ENCODE data around the gene DUSP23. TPM values are rescaled to one million over a fixed set of nuclear protein-coding genes. Genes with fewer than 3 reads are reported as not detected.
A peak's percentile ranks its signal among the peaks of the same experiment; 100 is the strongest.

The DUSP23 gene
- polyA plus RNA-seq, 3 donors: 37.3 to 136 (median 97.8) TPM

- H4K20me1 ChIP-seq (ENCODE audit: insufficient read depth, low read length): no peaks in the 10 kb centered on the region
- no peak overlapping the region for H3K27ac Mint-ChIP-seq
- peaks cover 5% of the 10 kb centered on the region for H3K4me1 Mint-ChIP-seq
- no peak for TF ChIP-seq CTCF (IDR thresholded peaks at IDR 0.05)
- peak in 1 of 3 donors; percentile 35 for DNase-seq
- intact Hi-C loops (cut with micrococcal nuclease): no loop called here
- peaks cover 3 to 6% (median 4%) of the 10 kb centered on the region in 3 donors for H3K27me3 Mint-ChIP-seq (ENCODE audit: low read depth in 3 of 3)
- H3K79me2 ChIP-seq (ENCODE audit: insufficient read depth, low read length): no peaks in the 10 kb centered on the region
- no peaks in the 10 kb centered on the region for H3K36me3 ChIP-seq (replicated peaks in 1 of 2; ENCODE audit: control insufficient read depth in 1 of 2, insufficient read depth in 2 of 2, low read length in 2 of 2)
- peaks cover 0 to 2% of the 10 kb centered on the region in 2 donors for H3K36me3 Mint-ChIP-seq
- 91% methylated on average over 6 of the region's 11 CpGs for WGBS (ENCODE audit: insufficient coverage)
- no peak overlapping the region for H2AFZ ChIP-seq (ENCODE audit: insufficient read depth, low read depth, low read length, poor library complexity, severe bottlenecking)
- no peak overlapping the region for H3K27ac ChIP-seq (ENCODE audit: low read depth in 1 of 2, low read length in 2 of 2)
- H3K4me2 ChIP-seq (replicated peaks; ENCODE audit: extremely low read depth, low read length, poor library complexity, severe bottlenecking): no peak overlapping the region
- no peak overlapping the region for H3K4me3 ChIP-seq (replicated peaks in 1 of 3; ENCODE audit: low read depth in 2 of 3, low read length in 3 of 3)
- no peaks in the 10 kb centered on the region for H3K9me3 Mint-ChIP-seq
- no peaks in the 10 kb centered on the region for H3K4me1 ChIP-seq (ENCODE audit: control insufficient read depth in 1 of 2, insufficient read depth in 2 of 2, low read length in 2 of 2)
- no peaks in the 10 kb centered on the region for H3K9me3 ChIP-seq (replicated peaks in 1 of 2; ENCODE audit: control insufficient read depth in 1 of 2, insufficient read depth in 1 of 2, low read length in 2 of 2)
- H3K4me3 Mint-ChIP-seq: no peak overlapping the region
- H3K9ac ChIP-seq (ENCODE audit: insufficient read depth, low read length, poor library complexity, severe bottlenecking): no peak overlapping the region
- H3K27me3 ChIP-seq (ENCODE audit: control insufficient read depth in 2 of 2, insufficient read depth in 2 of 2, low read length in 2 of 2): no peaks in the 10 kb centered on the region
These were observed 36.7 kb downstream of the DUSP23 start for GRCh38 chr1:159817276-159818041.

DNA sequence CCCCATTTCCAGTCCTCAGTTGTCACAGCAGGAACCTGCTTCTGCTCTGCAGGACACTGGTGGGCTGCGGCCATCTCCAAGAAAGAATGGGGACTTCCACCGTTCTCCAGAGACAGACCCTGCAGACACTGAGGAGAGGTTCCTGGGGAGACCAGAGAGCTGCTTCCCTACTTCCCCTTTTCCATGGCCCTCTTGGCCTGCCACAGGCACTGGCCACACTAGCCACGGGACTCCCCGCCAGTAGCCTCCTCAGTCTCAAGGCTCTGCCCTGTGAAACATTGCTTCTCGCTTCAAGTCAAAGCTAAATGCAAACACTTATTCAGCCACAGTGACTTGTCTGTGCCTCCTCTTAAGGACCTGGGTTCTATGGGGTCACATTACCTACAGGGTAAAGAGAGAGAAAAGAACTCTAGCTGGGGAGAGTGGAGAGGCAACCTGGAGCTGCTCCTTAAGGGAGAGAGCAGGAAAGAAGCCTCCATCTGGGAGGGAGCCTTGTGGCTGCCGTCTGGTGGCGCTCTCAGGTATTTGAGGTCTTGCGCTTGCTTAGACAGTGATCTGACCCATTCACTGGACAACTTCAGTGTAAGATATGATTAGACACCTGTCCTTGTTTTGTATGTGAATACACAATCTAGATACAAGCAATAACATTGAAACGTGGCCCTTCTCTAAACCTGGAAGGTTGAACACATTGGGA, 40.6 kb downstream of the DUSP23 start:
- Histone ChIP-seq H3K9ac (ENCODE audit: insufficient read depth, low read length, poor library complexity, severe bottlenecking) (no peak overlapping the region), H2AFZ (ENCODE audit: insufficient read depth, low read depth, low read length, poor library complexity, severe bottlenecking) (no peak overlapping the region), H4K20me1 (ENCODE audit: insufficient read depth, low read length) (no peaks in the 10 kb centered on the region), H3K27ac (ENCODE audit: low read depth in 1 of 2, low read length in 2 of 2) (no peak overlapping the region), H3K79me2 (ENCODE audit: insufficient read depth, low read length) (no peaks in the 10 kb centered on the region), H3K4me1 (ENCODE audit: control insufficient read depth in 1 of 2, insufficient read depth in 2 of 2, low read length in 2 of 2) (peaks cover 15 to 17% of the 10 kb centered on the region in 2 donors), H3K36me3 (replicated peaks in 1 of 2; ENCODE audit: control insufficient read depth in 1 of 2, insufficient read depth in 2 of 2, low read length in 2 of 2) (no peaks in the 10 kb centered on the region), H3K4me2 (replicated peaks; ENCODE audit: extremely low read depth, low read length, poor library complexity, severe bottlenecking) (no peak overlapping the region), H3K4me3 (replicated peaks in 1 of 3; ENCODE audit: low read depth in 2 of 3, low read length in 3 of 3) (no peak overlapping the region), H3K9me3 (replicated peaks in 1 of 2; ENCODE audit: control insufficient read depth in 1 of 2, insufficient read depth in 1 of 2, low read length in 2 of 2) (no peaks in the 10 kb centered on the region), H3K27me3 (ENCODE audit: control insufficient read depth in 2 of 2, insufficient read depth in 2 of 2, low read length in 2 of 2) (no peaks in the 10 kb centered on the region)
- H3K9me3 Mint-ChIP-seq: no peaks in the 10 kb centered on the region
- intact Hi-C loops (cut with micrococcal nuclease): no loop called here
- peaks cover 2 to 10% (median 6%) of the 10 kb centered on the region in 3 donors for H3K27me3 Mint-ChIP-seq (ENCODE audit: low read depth in 3 of 3)
- peaks cover 0 to 3% of the 10 kb centered on the region in 2 donors for H3K36me3 Mint-ChIP-seq
- peak in 2 of 3 donors; percentile 19 to 46 for DNase-seq
- no peak overlapping the region for H3K4me3 Mint-ChIP-seq
- peak overlapping the region in 1 of 7 donors; percentile 74 for H3K27ac Mint-ChIP-seq
- H3K4me1 Mint-ChIP-seq: peaks cover 32% of the 10 kb centered on the region
- WGBS (ENCODE audit: insufficient coverage): 92% methylated on average over 4 of the region's 9 CpGs
- TF ChIP-seq CTCF (IDR thresholded peaks at IDR 0.05): peak; percentile 77

Data from CD14-positive monocyte (primary cell).